Chondrocyte (in vitro differentiated cells): ENCODE data around the gene TBC1D9B. TPM values are rescaled to one million over a fixed set of nuclear protein-coding genes. Genes with fewer than 3 reads are reported as not detected.

Experiments
- DNase-seq: peaks from one replicate; pipeline ENCODE4 v3.0.0; 2021; ENCODE audit warnings: mixed read lengths, low spot score
- H3K27ac Mint-ChIP-seq: one replicate; pipeline ENCODE4 v1.8.0; 2021; ENCODE audit warnings: mild to moderate bottlenecking, moderate library complexity, mixed read lengths; ENCODE audit not compliant: unreplicated experiment
- H3K27me3 Mint-ChIP-seq: 2 replicates; pipeline ENCODE4 v1.8.0; 2021; ENCODE audit warnings: low read depth, mixed read lengths
- H3K36me3 Mint-ChIP-seq: 2 replicates; pipeline ENCODE4 v1.8.0; 2021; ENCODE audit warnings: low read depth, mixed read lengths
- H3K4me1 Mint-ChIP-seq: 2 replicates; pipeline ENCODE4 v1.8.0; 2021; ENCODE audit warnings: low read depth, mild to moderate bottlenecking, mixed read lengths
- H3K4me3 Mint-ChIP-seq: one replicate; pipeline ENCODE4 v1.8.0; 2021; ENCODE audit warnings: mild to moderate bottlenecking, moderate library complexity, mixed read lengths; ENCODE audit not compliant: unreplicated experiment
- H3K9me3 Mint-ChIP-seq: 2 replicates; pipeline ENCODE4 v1.8.0; 2021; ENCODE audit warnings: low read depth, mixed read lengths
- total RNA-seq: library from RNA; stranded (reverse); gene quantifications from 3 replicates; pipeline ENCODE4 v1.2.1, GENCODE V29; 2021
- TF ChIP-seq, protein P1 (sequence below): fragments of 200-600 bp; sonication (generic); IDR thresholded peaks from 2 replicates; pipeline ENCODE4 v1.5.0; 2021; ENCODE audit warnings: antibody characterized with exemption, mild to moderate bottlenecking, moderate library complexity

The TBC1D9B gene
- total RNA-seq, 1 donor from 2014 or later, result 118 TPM

DNA sequence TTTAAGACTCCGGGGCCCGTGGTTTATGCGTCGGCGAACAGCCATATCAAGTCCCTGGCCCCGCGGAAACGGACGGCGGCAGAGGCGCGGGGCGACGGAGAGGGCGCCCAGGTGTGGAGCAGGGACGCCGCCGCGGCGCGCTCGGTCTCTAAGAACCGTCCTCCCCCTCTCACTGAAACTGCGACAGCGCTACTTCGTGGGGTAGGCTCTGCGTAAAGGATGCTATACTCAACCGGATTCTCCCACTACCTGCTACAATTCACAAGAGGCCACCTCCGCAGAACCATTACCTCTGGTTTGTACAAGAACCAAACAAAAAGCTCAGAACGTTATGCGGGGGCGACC is 49.5 kb downstream of the TBC1D9B start:
- DNase-seq, result peak; percentile 60
- no peaks in the 10 kb centered on the region for H3K9me3 Mint-ChIP-seq
- H3K36me3 Mint-ChIP-seq, result peaks cover 7% of the 10 kb centered on the region
- peaks cover 27% of the 10 kb centered on the region for H3K4me1 Mint-ChIP-seq
- H3K4me3 Mint-ChIP-seq, result peak overlapping the region; percentile 98
- H3K27ac Mint-ChIP-seq, result peak overlapping the region; percentile 96
- no peaks in the 10 kb centered on the region for H3K27me3 Mint-ChIP-seq
- TF ChIP-seq, protein P1, sequence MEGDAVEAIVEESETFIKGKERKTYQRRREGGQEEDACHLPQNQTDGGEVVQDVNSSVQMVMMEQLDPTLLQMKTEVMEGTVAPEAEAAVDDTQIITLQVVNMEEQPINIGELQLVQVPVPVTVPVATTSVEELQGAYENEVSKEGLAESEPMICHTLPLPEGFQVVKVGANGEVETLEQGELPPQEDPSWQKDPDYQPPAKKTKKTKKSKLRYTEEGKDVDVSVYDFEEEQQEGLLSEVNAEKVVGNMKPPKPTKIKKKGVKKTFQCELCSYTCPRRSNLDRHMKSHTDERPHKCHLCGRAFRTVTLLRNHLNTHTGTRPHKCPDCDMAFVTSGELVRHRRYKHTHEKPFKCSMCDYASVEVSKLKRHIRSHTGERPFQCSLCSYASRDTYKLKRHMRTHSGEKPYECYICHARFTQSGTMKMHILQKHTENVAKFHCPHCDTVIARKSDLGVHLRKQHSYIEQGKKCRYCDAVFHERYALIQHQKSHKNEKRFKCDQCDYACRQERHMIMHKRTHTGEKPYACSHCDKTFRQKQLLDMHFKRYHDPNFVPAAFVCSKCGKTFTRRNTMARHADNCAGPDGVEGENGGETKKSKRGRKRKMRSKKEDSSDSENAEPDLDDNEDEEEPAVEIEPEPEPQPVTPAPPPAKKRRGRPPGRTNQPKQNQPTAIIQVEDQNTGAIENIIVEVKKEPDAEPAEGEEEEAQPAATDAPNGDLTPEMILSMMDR, result no peak

DNA sequence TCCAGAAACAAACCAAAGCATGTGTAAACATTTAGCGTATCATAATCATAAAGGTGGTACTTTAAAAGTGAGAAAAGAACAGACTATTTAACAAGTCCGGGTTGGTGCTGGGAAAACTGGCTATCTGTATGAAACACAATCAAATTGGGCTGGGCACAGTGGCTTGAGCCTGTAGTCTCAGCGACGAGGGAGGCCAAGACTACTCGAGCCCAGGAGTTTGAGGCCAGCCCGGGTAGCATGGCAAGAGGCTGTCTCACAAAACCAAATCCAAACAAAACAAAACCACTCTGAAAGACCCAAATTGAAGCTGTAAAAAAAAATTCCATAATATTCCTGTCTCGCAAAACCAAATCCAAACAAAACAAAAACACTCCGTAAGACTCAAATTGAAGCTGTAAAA is 53.3 kb downstream of the TBC1D9B start:
- Mint-ChIP-seq H3K36me3 (peaks cover 20% of the 10 kb centered on the region), H3K9me3 (no peaks in the 10 kb centered on the region), H3K4me3 (no peak overlapping the region), H3K27me3 (no peaks in the 10 kb centered on the region), H3K27ac (no peak overlapping the region), H3K4me1 (peaks cover 15% of the 10 kb centered on the region)
- DNase-seq, result no peak
- TF ChIP-seq, protein P1, result no peak

DNA sequence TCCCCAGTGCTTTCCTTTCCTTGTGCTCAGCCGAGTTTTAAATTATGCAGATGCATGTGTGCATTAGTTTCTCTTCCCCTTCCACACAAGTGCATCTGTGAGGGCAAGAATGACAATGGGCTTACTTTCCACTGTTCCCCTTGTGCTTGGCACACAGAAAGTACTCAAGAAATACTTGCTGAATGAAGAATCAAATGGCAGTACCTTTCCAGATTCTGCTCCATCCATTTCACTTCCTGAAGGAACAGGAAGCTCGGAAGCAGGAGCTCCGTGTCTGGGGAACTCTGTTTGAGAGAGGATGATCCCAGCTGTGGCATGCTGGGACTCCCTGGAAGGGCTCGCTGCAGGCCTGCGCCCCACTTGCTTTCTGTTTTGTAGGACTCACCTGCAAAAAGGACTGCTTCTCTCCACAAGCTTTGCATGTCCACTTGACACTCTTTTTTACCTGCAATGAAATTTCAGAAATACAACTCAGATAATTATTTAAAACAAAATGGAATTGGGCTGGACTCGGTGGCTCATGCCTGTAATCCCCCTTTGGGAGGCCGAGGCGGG is 54.6 kb downstream of the TBC1D9B start:
- no peak overlapping the region for H3K27ac Mint-ChIP-seq
- peaks cover 14% of the 10 kb centered on the region for H3K4me1 Mint-ChIP-seq
- DNase-seq, result peak; percentile 19
- peaks cover 20% of the 10 kb centered on the region for H3K36me3 Mint-ChIP-seq
- no peaks in the 10 kb centered on the region for H3K9me3 Mint-ChIP-seq
- TF ChIP-seq, protein P1, result no peak
- H3K27me3 Mint-ChIP-seq, result no peaks in the 10 kb centered on the region
- H3K4me3 Mint-ChIP-seq, result no peak overlapping the region

DNA sequence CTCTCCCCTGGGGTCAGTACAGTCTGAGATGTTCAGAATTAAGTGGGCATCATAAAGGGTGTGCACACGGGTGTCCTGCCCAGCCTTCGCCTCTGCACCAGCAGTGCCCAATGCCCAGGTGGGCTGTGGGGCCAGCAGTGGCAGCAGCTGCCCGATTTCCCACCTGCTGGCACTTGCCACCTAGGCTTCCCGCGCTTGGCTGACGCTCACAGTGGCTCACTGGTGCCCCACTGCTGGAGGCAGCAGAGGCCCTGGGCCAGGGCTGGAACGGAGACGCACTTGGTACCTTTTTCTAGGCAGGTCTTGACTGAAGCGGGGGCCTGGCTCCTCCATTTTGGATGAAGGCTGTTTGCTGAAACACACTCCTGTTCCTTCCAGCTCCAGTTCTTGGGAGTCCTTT is 66.1 kb downstream of the TBC1D9B start:
- H3K4me1 Mint-ChIP-seq, result no peaks in the 10 kb centered on the region
- TF ChIP-seq, protein P1, result no peak
- H3K9me3 Mint-ChIP-seq, result peaks cover 9% of the 10 kb centered on the region
- peak; percentile 91 for DNase-seq
- no peaks in the 10 kb centered on the region for H3K27me3 Mint-ChIP-seq
- H3K36me3 Mint-ChIP-seq, result peaks cover 23% of the 10 kb centered on the region
- H3K27ac Mint-ChIP-seq, result no peak overlapping the region
- H3K4me3 Mint-ChIP-seq, result no peak overlapping the region

DNA sequence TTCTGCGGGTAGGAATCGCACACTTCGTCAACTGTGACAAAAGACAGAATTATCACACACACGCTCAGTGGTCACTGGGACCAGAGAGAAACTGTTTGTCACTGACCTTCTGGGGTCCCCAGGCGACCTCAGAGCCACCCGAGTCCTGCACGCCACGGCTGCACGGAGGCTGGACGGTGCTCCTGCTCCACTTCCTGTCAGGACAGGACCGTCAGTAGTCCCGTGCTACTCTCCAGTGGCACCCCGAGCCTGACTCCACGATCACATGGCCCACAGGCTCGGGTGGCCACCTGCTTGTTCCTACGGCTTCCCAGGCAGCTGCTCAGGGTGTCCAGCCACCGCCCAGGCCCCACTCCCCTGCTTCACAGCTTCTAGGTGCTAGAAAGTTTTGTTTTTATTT is 66.9 kb downstream of the TBC1D9B start:
- H3K4me3 Mint-ChIP-seq, result no peak overlapping the region
- H3K27me3 Mint-ChIP-seq, result no peaks in the 10 kb centered on the region
- peaks cover 24% of the 10 kb centered on the region for H3K36me3 Mint-ChIP-seq
- peaks cover 5% of the 10 kb centered on the region for H3K9me3 Mint-ChIP-seq
- DNase-seq, result peak; percentile 93
- no peak overlapping the region for H3K27ac Mint-ChIP-seq
- TF ChIP-seq, protein P1, result no peak
- no peaks in the 10 kb centered on the region for H3K4me1 Mint-ChIP-seq
